GM18951 (cell line): ENCODE data around the gene AOPEP.

Experiments used
- POLR2A ChIP-seq: IDR thresholded peaks from 4 replicates; pipeline ENCODE4 v1.6.1; 2011; ENCODE audit warnings: mild to moderate bottlenecking; ENCODE audit not compliant: insufficient read length, insufficient read depth; ENCODE audit errors: extremely low read depth
- in situ Hi-C: fragments of 300-500 bp; cut with MboI; formaldehyde crosslinking; loops from one replicate; pipeline ENCODE4 v1.12.0; 2022; ENCODE audit warnings: low sequenced_read_pairs, mixed read lengths, inconsistent platforms; ENCODE audit not compliant: unreplicated experiment

The AOPEP gene

GRCh38 chr9:95105519-95106287 is 379.2 kb downstream of the AOPEP start:
- no peak for TF ChIP-seq POLR2A
- in situ Hi-C loops, result no loop called here

- TF ChIP-seq POLR2A, result no peak
- in situ Hi-C loops, result no loop called here
These were observed 380.7 kb downstream of the AOPEP start for GRCh38 chr9:95107001-95107749.

GRCh38 chr9:95107976-95108375 is 381.5 kb downstream of the AOPEP start:
- in situ Hi-C loops, result no loop called here
- TF ChIP-seq POLR2A, result no peak

- in situ Hi-C loops, result no loop called here
- no peak for TF ChIP-seq POLR2A
These were observed 382.3 kb downstream of the AOPEP start for GRCh38 chr9:95108777-95109176.

- no peak for TF ChIP-seq POLR2A
- in situ Hi-C loops, result no loop called here
These were observed 383.0 kb downstream of the AOPEP start for GRCh38 chr9:95109456-95109855.

GRCh38 chr9:95110921-95111525 is 384.5 kb downstream of the AOPEP start:
- TF ChIP-seq POLR2A, result no peak
- in situ Hi-C loops, result no loop called here

- in situ Hi-C loops, result no loop called here
These were observed 385.2 kb downstream of the AOPEP start for GRCh38 chr9:95111716-95112115.

GRCh38 chr9:95112436-95113280 is 386.2 kb downstream of the AOPEP start:
- TF ChIP-seq POLR2A, result no peak
- in situ Hi-C loops, result no loop called here

More at GRCh38 chr9:95111716-95112115, 385.2 kb downstream of the AOPEP start:
- TF ChIP-seq POLR2A, result no peak

- TF ChIP-seq POLR2A, result no peak
- in situ Hi-C loops, result no loop called here
These were observed 388.6 kb downstream of the AOPEP start for GRCh38 chr9:95115104-95115503.

- in situ Hi-C loops, result no loop called here
- no peak for TF ChIP-seq POLR2A
These were observed 389.7 kb downstream of the AOPEP start for GRCh38 chr9:95116002-95116807.

GRCh38 chr9:95116808-95117204 is 390.3 kb downstream of the AOPEP start:
- in situ Hi-C loops, result no loop called here
- no peak for TF ChIP-seq POLR2A

- no peak for TF ChIP-seq POLR2A
- in situ Hi-C loops, result no loop called here
These were observed 392.1 kb downstream of the AOPEP start for GRCh38 chr9:95118596-95118995.
